Keratinocyte (primary cell): Measurements from ENCODE around the gene PABPC4L. TPM values are rescaled to one million over a fixed set of nuclear protein-coding genes. Genes with fewer than 3 reads are reported as not detected.

ENCODE experiments used
- DNase-seq: peaks from one replicate; pipeline ENCODE4 v3.0.0-alpha.2; 2011; ENCODE audit warnings: low read depth, missing footprints, low spot score
- FAIRE-seq: peaks from 2 replicates; lab custom pipeline; 2011; peaks lifted over from hg19 to GRCh38; lab: Jason Lieb, UNC
- H2AFZ ChIP-seq: 2 replicates; pipeline ENCODE4 v1.6.0; 2012; ENCODE audit warnings: low read length, control low read depth, inconsistent platforms; ENCODE audit not compliant: control insufficient read depth
- H3K27ac ChIP-seq: 2 replicates; pipeline ENCODE4 v1.5.1; 2011; ENCODE audit warnings: low read length; ENCODE audit not compliant: control insufficient read depth, insufficient read depth
- H3K27me3 ChIP-seq: 3 replicates; pipeline ENCODE4 v1.6.0; 2011; ENCODE audit warnings: low read length; ENCODE audit not compliant: control insufficient read depth, insufficient read depth; ENCODE audit errors: extremely low read depth
- H3K36me3 ChIP-seq, 2 experiments: 2 replicates in 1 of 2; 3 replicates in 1 of 2; pipeline ENCODE4 v1.5.1; 2011; ENCODE audit warnings: low read length in 2 of 2, mild to moderate bottlenecking in 1 of 2; ENCODE audit not compliant: control insufficient read depth in 2 of 2, insufficient read depth in 2 of 2; ENCODE audit errors: extremely low read depth in 1 of 2
- H3K4me1 ChIP-seq: 3 replicates; pipeline ENCODE4 v1.5.1; 2011; ENCODE audit warnings: low read length; ENCODE audit not compliant: control insufficient read depth, insufficient read depth; ENCODE audit errors: extremely low read depth
- H3K4me2 ChIP-seq: 3 replicates; pipeline ENCODE4 v1.6.0; 2011; ENCODE audit warnings: low read depth, low read length; ENCODE audit not compliant: control insufficient read depth, insufficient read depth; ENCODE audit errors: extremely low read depth
- H3K4me3 ChIP-seq, 3 experiments: fragments of 200-600 bp in 1 of 3; sonication (generic) in 1 of 3; 2 replicates in 2 of 3; 3 replicates in 1 of 3; pipeline ENCODE4 v1.5.1; 2011 to 2016; ENCODE audit warnings: low read length in 3 of 3, mild to moderate bottlenecking in 3 of 3, control low read depth in 2 of 3, inconsistent platforms in 1 of 3, low read depth in 1 of 3, mixed read lengths in 1 of 3, mixed run types in 1 of 3, moderate library complexity in 1 of 3; ENCODE audit not compliant: control insufficient read depth in 2 of 3, insufficient read depth in 2 of 3; ENCODE audit errors: extremely low read depth in 1 of 3
- H3K79me2 ChIP-seq: 2 replicates; pipeline ENCODE4 v1.6.0; 2012; ENCODE audit warnings: low read length; ENCODE audit not compliant: control insufficient read depth, insufficient read depth
- H3K9ac ChIP-seq: 3 replicates; pipeline ENCODE4 v1.6.0; 2011; ENCODE audit warnings: low read length; ENCODE audit not compliant: control insufficient read depth, insufficient read depth; ENCODE audit errors: extremely low read depth
- H3K9me1 ChIP-seq: 3 replicates; pipeline ENCODE4 v1.6.0; 2011; ENCODE audit warnings: low read length; ENCODE audit not compliant: control insufficient read depth, insufficient read depth; ENCODE audit errors: extremely low read depth
- H3K9me3 ChIP-seq: 2 replicates; pipeline ENCODE4 v1.5.1; 2012; ENCODE audit warnings: low read depth, low read length; ENCODE audit not compliant: control insufficient read depth
- H4K20me1 ChIP-seq: 3 replicates; pipeline ENCODE4 v1.6.0; 2011; ENCODE audit warnings: low read length; ENCODE audit not compliant: control insufficient read depth, insufficient read depth; ENCODE audit errors: extremely low read depth
- EZH2 ChIP-seq: IDR thresholded peaks from one replicate; pipeline ENCODE4 v1.6.1; 2012; ENCODE audit warnings: inconsistent platforms, mild to moderate bottlenecking, low read length, moderate library complexity
- dilution Hi-C: fragments of 300-500 bp; cut with MboI; formaldehyde crosslinking; loops from one replicate; pipeline ENCODE4 v1.7.0; 2020; ENCODE audit warnings: low sequenced_read_pairs; ENCODE audit not compliant: extremely low pct_ligation_motif_present
- polyA plus RNA-seq, 5 experiments: library from polyadenylated mRNA; depleted of rRNA in 3 of 5; stranded (reverse) in 3 of 5; stranded (forward) in 1 of 5; unstranded in 1 of 5; fragments of >200 nt; gene quantifications; 1 replicate in 1 of 5; 2 replicates in 3 of 5; 3 replicates in 1 of 5; pipeline versions ENCODE4 v1.2.1 to v1.2.3, GENCODE V29; 2011 to 2012; ENCODE audit warnings: missing spikeins in 2 of 5, low read depth in 1 of 5, low replicate concordance in 1 of 5
- TF ChIP-seq, protein P1 (sequence below), 3 experiments: IDR thresholded peaks in 1 of 3; conservative IDR thresholded peaks in 1 of 3; optimal IDR thresholded peaks in 1 of 3; 2 replicates in 2 of 3; 3 replicates in 1 of 3; pipeline versions ENCODE3 to v1.5.1; 2011; ENCODE audit warnings: low read length in 3 of 3, mild to moderate bottlenecking in 3 of 3, moderate library complexity in 2 of 3, control low read depth in 1 of 3, inconsistent platforms in 1 of 3; ENCODE audit not compliant: insufficient read depth in 2 of 3; ENCODE audit errors: extremely low read depth in 1 of 3

Gene PABPC4L
- polyA plus RNA-seq, 1 donor (not counting 4 experiments of a cell fraction or from before 2014, with no cell fraction given), result 0.45 TPM

DNA sequence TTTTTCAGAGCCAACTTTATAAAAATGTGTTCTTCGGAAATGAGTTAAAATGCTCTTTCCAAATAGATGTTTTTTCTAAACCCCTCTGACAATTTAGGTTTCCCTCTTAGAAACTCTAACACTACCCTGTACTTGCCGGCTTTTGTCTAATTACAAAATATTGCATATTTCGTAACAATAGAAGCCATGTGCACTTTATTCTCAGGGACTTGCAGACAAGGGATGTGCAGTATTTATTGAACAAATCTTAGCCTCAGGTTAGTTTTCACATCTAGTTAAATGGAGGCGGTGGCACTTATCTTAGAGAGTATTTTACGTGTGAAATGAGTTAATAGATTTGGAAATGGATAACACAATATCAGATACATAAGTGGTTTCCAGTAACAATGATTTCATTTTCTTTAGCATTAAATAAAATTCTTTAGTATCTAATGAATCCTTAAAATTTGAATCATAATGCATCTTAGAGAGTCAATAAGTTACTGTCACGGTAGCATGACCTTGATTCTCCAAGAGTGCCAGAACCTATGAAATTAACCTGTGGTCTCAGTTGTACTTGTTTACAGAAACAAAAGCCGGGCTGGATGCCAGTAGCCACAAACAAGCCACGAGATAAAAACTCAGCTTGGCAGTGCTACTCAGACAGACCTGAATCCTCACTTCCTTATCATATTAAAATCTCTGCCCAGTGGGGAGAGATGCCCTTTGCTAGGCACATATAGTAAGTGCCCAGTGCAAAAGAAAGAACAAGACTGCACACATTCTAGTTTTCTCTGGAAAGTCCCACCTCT, 772 bp upstream of the PABPC4L start:
- no peaks in the 10 kb centered on the region for H4K20me1 ChIP-seq
- H3K9me3 ChIP-seq, result no peaks in the 10 kb centered on the region
- peak overlapping the region in 1 of 3 experiments; percentile 51 for H3K4me3 ChIP-seq
- H3K9ac ChIP-seq, result no peak overlapping the region
- H3K27me3 ChIP-seq, result peaks cover 9% of the 10 kb centered on the region
- no peak for DNase-seq
- no peaks in the 10 kb centered on the region for H3K79me2 ChIP-seq
- H3K27ac ChIP-seq, result no peak overlapping the region
- no peaks in the 10 kb centered on the region for H3K36me3 ChIP-seq
- dilution Hi-C loops, result no loop called here
- H3K9me1 ChIP-seq, result no peaks in the 10 kb centered on the region
- TF ChIP-seq EZH2, result no peak
- peaks cover 6% of the 10 kb centered on the region for H3K4me1 ChIP-seq
- FAIRE-seq, result no peak
- peak overlapping the region; percentile 64 for H3K4me2 ChIP-seq
- H2AFZ ChIP-seq, result no peak overlapping the region

DNA sequence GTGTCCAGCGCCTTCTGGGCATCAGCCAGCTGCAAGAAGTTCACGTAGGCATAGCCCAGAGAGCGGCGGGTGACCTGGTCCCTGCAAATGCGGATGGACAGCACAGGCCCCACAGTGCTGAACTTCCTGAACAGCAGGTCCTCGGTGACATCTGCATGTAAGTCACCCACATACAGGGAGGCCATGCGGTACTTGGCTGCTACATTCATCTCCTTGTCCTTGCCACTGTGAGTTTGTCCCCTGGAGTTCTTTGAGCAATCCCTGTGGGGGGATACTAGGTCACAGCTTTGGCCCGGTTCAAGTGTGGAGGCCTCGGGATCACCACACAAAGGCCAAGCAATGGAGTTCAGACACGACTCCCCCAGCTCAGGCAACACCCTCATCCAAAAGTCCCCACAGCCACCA, 776 bp downstream of the PABPC4L start:
- Histone ChIP-seq H3K36me3 (no peaks in the 10 kb centered on the region), H3K4me3 (peak overlapping the region in 2 of 3 experiments; percentile 51 to 52), H3K4me1 (peaks cover 6% of the 10 kb centered on the region), H3K4me2 (peak overlapping the region; percentile 64), H3K9ac (peak overlapping the region; percentile 52), H2AFZ (peak overlapping the region; percentile 75), H3K27me3 (peaks cover 9% of the 10 kb centered on the region), H3K79me2 (no peaks in the 10 kb centered on the region), H3K27ac (no peak overlapping the region), H3K9me1 (no peaks in the 10 kb centered on the region), H4K20me1 (no peaks in the 10 kb centered on the region), H3K9me3 (no peaks in the 10 kb centered on the region)
- no peak for TF ChIP-seq EZH2
- TF ChIP-seq, protein P1, sequence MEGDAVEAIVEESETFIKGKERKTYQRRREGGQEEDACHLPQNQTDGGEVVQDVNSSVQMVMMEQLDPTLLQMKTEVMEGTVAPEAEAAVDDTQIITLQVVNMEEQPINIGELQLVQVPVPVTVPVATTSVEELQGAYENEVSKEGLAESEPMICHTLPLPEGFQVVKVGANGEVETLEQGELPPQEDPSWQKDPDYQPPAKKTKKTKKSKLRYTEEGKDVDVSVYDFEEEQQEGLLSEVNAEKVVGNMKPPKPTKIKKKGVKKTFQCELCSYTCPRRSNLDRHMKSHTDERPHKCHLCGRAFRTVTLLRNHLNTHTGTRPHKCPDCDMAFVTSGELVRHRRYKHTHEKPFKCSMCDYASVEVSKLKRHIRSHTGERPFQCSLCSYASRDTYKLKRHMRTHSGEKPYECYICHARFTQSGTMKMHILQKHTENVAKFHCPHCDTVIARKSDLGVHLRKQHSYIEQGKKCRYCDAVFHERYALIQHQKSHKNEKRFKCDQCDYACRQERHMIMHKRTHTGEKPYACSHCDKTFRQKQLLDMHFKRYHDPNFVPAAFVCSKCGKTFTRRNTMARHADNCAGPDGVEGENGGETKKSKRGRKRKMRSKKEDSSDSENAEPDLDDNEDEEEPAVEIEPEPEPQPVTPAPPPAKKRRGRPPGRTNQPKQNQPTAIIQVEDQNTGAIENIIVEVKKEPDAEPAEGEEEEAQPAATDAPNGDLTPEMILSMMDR (optimal IDR thresholded peaks at IDR 0.05 in 1 of 3, IDR thresholded peaks at IDR 0.05 in 1 of 3, conservative IDR thresholded peaks at IDR 0.05 in 1 of 3; ENCODE audit: extremely low read depth in 1 of 3, insufficient read depth in 2 of 3, low read length in 3 of 3), result no peak
- dilution Hi-C loops, result no loop called here
- no peak for DNase-seq
- no peak for FAIRE-seq
